Measurements from ENCODE around the gene MYO3A.

- no peak for TF ChIP-seq CTCF (conservative IDR thresholded peaks at IDR 0.05 in 1 of 2, IDR thresholded peaks at IDR 0.05 in 1 of 2; ENCODE audit: low read depth in 1 of 2, low read length in 2 of 2)
- TF ChIP-seq EZH2 (IDR thresholded peaks at IDR 0.05; ENCODE audit: low read length, missing control alignments): no peak
These were observed 178.5 kb downstream of the MYO3A start for GRCh38 chr10:26112532-26112931.

Measured in fibroblast of lung (primary cell).